Smooth muscle cell of the pulmonary artery (primary cell): Measurements from ENCODE around the gene FRAT1. TPM values are rescaled to one million over a fixed set of nuclear protein-coding genes. Genes with fewer than 3 reads are reported as not detected.

ENCODE experiments used
- total RNA-seq: library from RNA; depleted of rRNA; stranded (reverse); fragments of >200 nt; gene quantifications from 2 replicates; pipeline ENCODE4 v1.2.3, GENCODE V29; 2014

FRAT1 gene
- total RNA-seq: 0.83 and 1.4 TPM in 2 replicates

DNA sequence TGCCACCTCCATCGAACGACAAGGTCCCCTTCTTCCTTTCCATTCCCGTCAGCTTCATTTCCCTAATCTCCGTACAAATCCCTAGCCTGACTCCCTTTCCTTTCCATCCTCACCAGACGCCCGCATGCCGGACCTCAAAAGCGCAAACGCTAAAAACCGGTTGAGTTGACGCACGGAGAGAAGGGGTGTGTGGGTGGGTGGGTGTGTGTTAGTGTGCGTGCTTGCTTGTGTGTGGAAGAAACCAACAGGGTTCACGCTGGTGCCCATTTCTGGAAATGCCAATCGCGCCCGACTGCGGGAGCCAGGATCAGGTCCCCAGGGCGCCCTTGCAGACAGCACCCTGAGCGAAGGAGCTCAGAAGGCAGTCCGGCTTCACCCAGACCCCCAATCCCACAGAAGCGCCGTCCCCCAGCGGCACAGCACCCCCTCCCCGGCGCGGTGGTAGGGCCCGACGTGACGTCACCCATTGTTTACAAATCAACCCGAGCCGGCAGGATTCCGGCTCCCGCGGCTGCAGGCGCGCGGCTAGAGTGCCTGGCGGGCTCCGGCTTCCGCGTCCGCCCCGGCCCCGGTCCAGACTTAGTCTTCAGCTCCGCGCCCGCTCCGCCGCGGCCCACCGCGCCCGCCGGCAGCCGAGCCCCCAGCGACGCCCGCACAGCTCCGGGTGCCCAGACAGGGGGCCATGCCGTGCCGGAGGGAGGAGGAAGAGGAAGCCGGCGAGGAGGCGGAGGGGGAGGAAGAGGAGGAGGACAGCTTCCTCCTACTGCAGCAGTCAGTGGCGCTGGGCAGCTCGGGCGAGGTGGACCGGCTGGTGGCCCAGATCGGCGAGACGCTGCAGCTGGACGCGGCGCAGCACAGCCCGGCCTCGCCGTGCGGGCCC is at the start of gene FRAT1:
TSS of gene FRAT1 (plus strand) at position 500 of the 880 bp plus-strand sequence. CDS start at position 683, 183 bp downstream.

DNA sequence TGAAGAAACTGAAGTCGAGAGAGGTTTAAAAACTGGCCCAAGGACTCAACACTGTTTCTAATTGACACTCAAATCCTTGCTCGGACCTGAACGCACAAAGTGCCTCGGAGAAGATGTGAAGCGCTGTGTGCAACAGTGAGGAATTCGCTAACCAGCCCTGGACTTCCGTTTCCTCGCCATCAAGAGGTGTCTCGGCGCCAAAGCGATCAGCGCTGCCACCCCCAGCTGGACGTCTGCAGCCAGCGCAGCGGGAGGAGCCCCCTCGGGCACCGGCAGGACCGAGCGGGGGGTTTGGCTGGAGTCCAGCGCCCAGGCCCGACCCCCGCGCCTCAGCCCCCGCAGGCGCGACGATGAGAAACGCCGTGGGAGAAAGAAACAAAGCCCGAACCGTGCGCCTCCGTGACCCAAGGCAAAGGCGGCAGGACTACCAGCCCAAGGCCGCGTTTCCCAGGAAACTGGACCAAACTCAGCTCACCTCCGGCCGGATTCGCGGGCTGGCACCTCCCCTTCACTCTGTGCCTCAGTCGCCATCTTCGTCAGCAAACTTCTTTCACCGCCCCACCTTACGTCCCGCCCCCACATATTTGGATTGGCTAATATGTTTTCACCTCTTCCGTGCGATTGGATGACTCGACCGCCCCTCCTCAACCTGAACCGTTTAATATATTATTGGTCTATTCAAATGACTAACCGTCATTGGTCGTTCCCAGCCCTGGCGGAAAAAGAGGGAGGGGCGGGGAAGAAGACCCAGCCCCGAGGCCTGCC is 26.8 kb upstream of the FRAT1 start, which contains the start of gene ARHGAP19:
TSS of gene ARHGAP19 (minus strand) at position 541 of the 765 bp plus-strand sequence. CDS start at position 531, 10 bp downstream.

GRCh38 chr10:97334370-97335175 is 15.5 kb downstream of the FRAT1 start, which contains the start of gene FRAT2:
Gene FRAT2, minus strand, starts transcription at chr10:97334729. Its CDS starts 157 bp downstream, at chr10:97334572.

Other genes with a start within 250 kb of the FRAT1 start
- 0.07 and 0.13 TPM in 2 replicates for gene SLIT1, start 133.3 kb upstream of the FRAT1 start, total RNA-seq
- 2.6 and 5.3 TPM in 2 replicates for gene ARHGAP19, start 26.6 kb upstream of the FRAT1 start, total RNA-seq
- 3.3 and 4.2 TPM in 2 replicates for gene FRAT2, start 15.5 kb downstream of the FRAT1 start, total RNA-seq
- 14.7 and 26.9 TPM in 2 replicates for gene RRP12, start 82.1 kb downstream of the FRAT1 start, total RNA-seq
- gene PGAM1, start 106.9 kb downstream of the FRAT1 start, total RNA-seq: 514 TPM in 2 replicates
- 22.7 and 25.4 TPM in 2 replicates for gene EXOSC1, start 126.7 kb downstream of the FRAT1 start, total RNA-seq
- gene ZDHHC16, start 126.9 kb downstream of the FRAT1 start, total RNA-seq: 42.0 and 42.9 TPM in 2 replicates
- 54.8 and 63.9 TPM in 2 replicates for gene MMS19, start 179.2 kb downstream of the FRAT1 start, total RNA-seq
- gene UBTD1, start 179.7 kb downstream of the FRAT1 start, total RNA-seq: 20.3 and 27.8 TPM in 2 replicates